Sigmoid colon (tissue), 4 donors: ENCODE measurements around the gene ME3.

Source experiments
- CTCF ChIP-seq, 4 experiments: fragments of 450-650 bp in 3 of 4; fragments of 200-600 bp in 1 of 4; IDR thresholded peaks; one replicate each; pipeline ENCODE4 v1.5.1; 2016 to 2019; ENCODE audit warnings: antibody characterized with exemption in 4 of 4, mild to moderate bottlenecking in 3 of 4, moderate library complexity in 2 of 4
- POLR2A ChIP-seq, 2 donors: fragments of 450-650 bp; IDR thresholded peaks; one replicate each; pipeline ENCODE4 v1.6.1; 2016; ENCODE audit warnings: antibody characterized with exemption in 2 of 2, mild to moderate bottlenecking in 2 of 2, moderate library complexity in 2 of 2
- POLR2AphosphoS5 ChIP-seq, 4 donors: sonication (generic); formaldehyde crosslinking; IDR thresholded peaks; one replicate each; pipeline ENCODE4 v1.6.1; 2017; ENCODE audit warnings: antibody characterized with exemption in 4 of 4

- TF ChIP-seq CTCF (IDR thresholded peaks at IDR 0.05) (no peak), POLR2A (IDR thresholded peaks at IDR 0.05) (no peak), POLR2AphosphoS5 (IDR thresholded peaks at IDR 0.05) (no peak)
These were observed 36.1 kb downstream of the ME3 start for GRCh38 chr11:86636275-86636674.
